Right lung (tissue), 5 donors: ENCODE results near the gene SPTBN2. TPM values are rescaled to one million over a fixed set of nuclear protein-coding genes. Genes with fewer than 3 reads are reported as not detected.
A peak's percentile ranks its signal among the peaks of the same experiment; 100 is the strongest.

ENCODE experiments used
- DNase-seq, 2 donors: peaks; one replicate each; pipeline ENCODE4 v3.0.0-alpha.2; 2013
- polyA plus RNA-seq, 5 donors: library from polyadenylated mRNA; unstranded; fragments of 120-200 nt; gene quantifications; one replicate each; pipeline versions ENCODE4 v1.2.1 to v1.2.3, GENCODE V29; 2013; ENCODE audit warnings: inconsistent platforms in 1 of 5, low replicate concordance in 1 of 5; ENCODE audit not compliant: insufficient read length in 5 of 5, insufficient read depth in 1 of 5

The SPTBN2 gene
- polyA plus RNA-seq, 5 donors: 6.1 to 11.5 (median 8.2) TPM

- no peak for DNase-seq
Observed at GRCh38 chr11:66685276-66686099, 43.5 kb downstream of the SPTBN2 start.

- DNase-seq: no peak
Observed at GRCh38 chr11:66684635-66685034, 44.4 kb downstream of the SPTBN2 start.

GRCh38 chr11:66683877-66684276 is 45.1 kb downstream of the SPTBN2 start:
- DNase-seq: no peak

GRCh38 chr11:66680966-66681645 is 47.9 kb downstream of the SPTBN2 start:
- no peak for DNase-seq

- peak; percentile 96 to 97 for DNase-seq
Observed at GRCh38 chr11:66677599-66678375, 51.2 kb downstream of the SPTBN2 start, which contains the start of gene RBM4B. Gene RBM4B (minus strand): TSS chr11:66677887. CDS start chr11:66677079, 808 bp downstream.

- peak in 1 of 2 donors; percentile 23 for DNase-seq
Observed at GRCh38 chr11:66676931-66677598, 52.0 kb downstream of the SPTBN2 start.

DNA sequence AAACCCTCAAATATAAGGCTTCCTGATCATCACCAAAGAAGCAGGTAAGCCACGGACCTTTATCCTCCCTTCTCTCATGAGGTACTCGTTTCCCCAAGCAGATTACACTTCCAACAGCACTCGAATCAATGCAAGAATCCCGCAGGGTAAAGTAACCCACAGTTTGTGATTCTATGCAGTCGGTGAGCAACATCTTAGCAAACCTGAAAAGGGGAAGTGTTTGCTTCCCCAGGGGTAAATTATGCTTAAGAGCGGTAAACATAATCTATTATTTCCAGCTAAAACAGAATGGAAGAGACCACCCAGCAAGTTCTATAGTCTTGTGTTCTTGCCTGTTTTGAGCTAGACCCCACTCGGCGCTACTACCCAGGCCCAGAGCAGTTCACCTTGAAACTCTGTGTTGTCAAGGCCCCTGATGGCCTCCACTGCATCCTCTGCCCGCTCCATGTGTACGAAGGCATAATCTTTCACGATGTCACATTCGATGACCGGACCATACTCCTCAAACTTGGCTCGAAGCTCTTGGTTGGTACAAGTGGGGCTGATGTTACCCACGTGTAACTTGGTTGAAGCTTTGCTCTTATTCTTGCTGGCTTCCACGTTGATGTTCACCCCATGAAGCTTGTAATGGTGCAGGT is 52.6 kb downstream of the SPTBN2 start:
- no peak for DNase-seq

GRCh38 chr11:66674964-66675602 is 53.9 kb downstream of the SPTBN2 start:
- DNase-seq: no peak

- no peak for DNase-seq
Observed at GRCh38 chr11:66670816-66671215, 58.2 kb downstream of the SPTBN2 start.

- no peak for DNase-seq
Observed at GRCh38 chr11:66665369-66665768, 63.6 kb downstream of the SPTBN2 start.

- DNase-seq: no peak
Observed at GRCh38 chr11:66663741-66664296, 65.2 kb downstream of the SPTBN2 start.

GRCh38 chr11:66659763-66660162 is 69.3 kb downstream of the SPTBN2 start:
- no peak for DNase-seq

DNA sequence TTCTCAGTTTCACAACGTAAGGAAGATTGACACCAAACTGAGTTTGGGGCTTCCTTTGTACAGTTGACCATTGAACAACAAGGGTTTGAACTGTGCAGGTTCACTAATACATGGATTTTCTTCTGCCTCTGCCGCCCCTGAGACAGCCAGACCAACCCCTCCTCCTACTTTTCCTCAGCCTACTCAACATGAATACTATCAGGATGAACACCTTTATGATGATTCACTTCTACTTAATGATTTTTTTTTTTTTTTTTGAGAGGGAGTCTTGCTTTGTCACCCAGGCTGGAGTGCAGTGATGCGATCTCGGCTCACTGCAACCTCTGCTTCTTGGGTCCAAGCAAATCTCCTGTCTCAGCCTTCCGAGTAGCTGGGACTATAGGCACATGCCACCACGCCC is 75.9 kb downstream of the SPTBN2 start:
- DNase-seq: no peak

GRCh38 chr11:66652651-66653050 is 76.4 kb downstream of the SPTBN2 start:
- DNase-seq: no peak

GRCh38 chr11:66651016-66651415 is 78.0 kb downstream of the SPTBN2 start:
- DNase-seq: no peak

GRCh38 chr11:66649903-66650302 is 79.1 kb downstream of the SPTBN2 start:
- no peak for DNase-seq

DNA sequence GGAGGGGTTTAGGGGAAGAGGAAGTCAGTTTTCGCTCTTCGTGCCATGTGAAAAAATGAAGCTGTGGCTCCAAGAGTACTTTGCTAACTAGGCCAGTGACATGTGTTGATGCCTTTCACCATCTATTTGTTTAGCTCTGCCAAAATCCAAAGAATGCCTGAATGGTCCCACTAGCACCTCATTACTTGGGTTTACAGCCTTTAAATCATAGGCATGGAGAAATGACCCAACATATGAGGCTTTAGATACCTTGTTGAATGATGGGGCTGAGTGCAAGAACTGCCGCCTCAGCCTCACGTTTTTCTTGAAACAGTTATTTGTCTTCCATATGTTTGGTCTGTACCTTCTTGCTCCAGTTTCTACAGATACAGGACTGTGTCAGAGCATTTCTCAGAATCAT is 82.2 kb downstream of the SPTBN2 start:
- peak; percentile 43 to 54 for DNase-seq

GRCh38 chr11:66643745-66644437 is 85.1 kb downstream of the SPTBN2 start:
- DNase-seq: no peak

DNA sequence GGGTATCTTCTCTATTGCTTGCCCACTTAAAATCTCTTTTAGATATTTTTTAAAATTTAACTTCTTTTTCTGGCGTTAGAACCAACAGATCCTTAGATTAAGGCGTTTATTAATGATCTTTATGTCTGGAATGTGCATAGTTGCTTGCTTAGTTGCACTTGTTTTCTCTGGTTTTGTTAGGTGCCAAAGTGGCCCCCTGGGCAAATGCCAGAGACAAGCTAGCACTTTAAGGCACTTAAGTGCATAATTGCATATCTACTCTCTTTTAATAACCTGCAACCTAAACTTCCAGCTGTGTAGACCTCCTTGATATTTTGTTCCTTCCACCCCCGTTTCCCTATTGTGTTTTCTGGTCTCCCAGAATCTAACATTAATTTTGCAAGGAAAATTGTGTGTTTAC is 87.2 kb downstream of the SPTBN2 start:
- DNase-seq: no peak
